WTC11 (cell line): ENCODE results near the gene ITPKB.

Source experiments
- ATF1 ChIP-seq: sonication (generic); formaldehyde crosslinking; IDR thresholded peaks from 2 replicates; pipeline ENCODE4 v1.8.1; 2023; ENCODE audit warnings: mild to moderate bottlenecking, moderate library complexity, missing genetic modification reagents
- CREB1 ChIP-seq: sonication (generic); formaldehyde crosslinking; IDR thresholded peaks from 2 replicates; pipeline ENCODE4 v1.8.0; 2023; ENCODE audit warnings: mild to moderate bottlenecking, missing genetic modification reagents
- SP1 ChIP-seq: sonication (generic); formaldehyde crosslinking; conservative IDR thresholded peaks from 2 replicates; pipeline ENCODE4 v1.8.1; 2022; ENCODE audit warnings: missing genetic modification reagents
- TF ChIP-seq, protein P1 (sequence below): fragments of 200-600 bp; IDR thresholded peaks from 2 replicates; pipeline ENCODE4 v1.8.0; 2022; ENCODE audit warnings: antibody characterized with exemption
- TF ChIP-seq, protein P2 (sequence below): sonication (generic); formaldehyde crosslinking; IDR thresholded peaks from 2 replicates; pipeline ENCODE4 v1.8.1; 2023; ENCODE audit warnings: mild to moderate bottlenecking, missing genetic modification reagents, moderate library complexity

GRCh38 chr1:226615876-226616275 lies 123.2 kb downstream of the ITPKB start:
- TF ChIP-seq, protein P1, sequence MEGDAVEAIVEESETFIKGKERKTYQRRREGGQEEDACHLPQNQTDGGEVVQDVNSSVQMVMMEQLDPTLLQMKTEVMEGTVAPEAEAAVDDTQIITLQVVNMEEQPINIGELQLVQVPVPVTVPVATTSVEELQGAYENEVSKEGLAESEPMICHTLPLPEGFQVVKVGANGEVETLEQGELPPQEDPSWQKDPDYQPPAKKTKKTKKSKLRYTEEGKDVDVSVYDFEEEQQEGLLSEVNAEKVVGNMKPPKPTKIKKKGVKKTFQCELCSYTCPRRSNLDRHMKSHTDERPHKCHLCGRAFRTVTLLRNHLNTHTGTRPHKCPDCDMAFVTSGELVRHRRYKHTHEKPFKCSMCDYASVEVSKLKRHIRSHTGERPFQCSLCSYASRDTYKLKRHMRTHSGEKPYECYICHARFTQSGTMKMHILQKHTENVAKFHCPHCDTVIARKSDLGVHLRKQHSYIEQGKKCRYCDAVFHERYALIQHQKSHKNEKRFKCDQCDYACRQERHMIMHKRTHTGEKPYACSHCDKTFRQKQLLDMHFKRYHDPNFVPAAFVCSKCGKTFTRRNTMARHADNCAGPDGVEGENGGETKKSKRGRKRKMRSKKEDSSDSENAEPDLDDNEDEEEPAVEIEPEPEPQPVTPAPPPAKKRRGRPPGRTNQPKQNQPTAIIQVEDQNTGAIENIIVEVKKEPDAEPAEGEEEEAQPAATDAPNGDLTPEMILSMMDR: no peak
- TF ChIP-seq SP1 (CRISPR knock-in tag) (no peak), ATF1 (CRISPR knock-in tag) (no peak), CREB1 (no peak)
- TF ChIP-seq, protein P2, sequence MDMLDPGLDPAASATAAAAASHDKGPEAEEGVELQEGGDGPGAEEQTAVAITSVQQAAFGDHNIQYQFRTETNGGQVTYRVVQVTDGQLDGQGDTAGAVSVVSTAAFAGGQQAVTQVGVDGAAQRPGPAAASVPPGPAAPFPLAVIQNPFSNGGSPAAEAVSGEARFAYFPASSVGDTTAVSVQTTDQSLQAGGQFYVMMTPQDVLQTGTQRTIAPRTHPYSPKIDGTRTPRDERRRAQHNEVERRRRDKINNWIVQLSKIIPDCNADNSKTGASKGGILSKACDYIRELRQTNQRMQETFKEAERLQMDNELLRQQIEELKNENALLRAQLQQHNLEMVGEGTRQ (CRISPR knock-in tag): no peak
